Measurements from ENCODE around the gene PARP8.

The PARP8 gene

GRCh38 chr5:50700706-50701105, 34.3 kb downstream of the PARP8 start:
- H3K4me3 ChIP-seq (ENCODE audit: severe bottlenecking), result no peak overlapping the region
- H3K27me3 ChIP-seq (ENCODE audit: insufficient read depth, poor library complexity, severe bottlenecking), result no peaks in the 10 kb centered on the region
- no peak for TF ChIP-seq CTCF (IDR thresholded peaks at IDR 0.05; ENCODE audit: poor library complexity, severe bottlenecking)
- H3K36me3 ChIP-seq (ENCODE audit: low read depth), result no peaks in the 10 kb centered on the region
- no peaks in the 10 kb centered on the region for H3K4me1 ChIP-seq (ENCODE audit: insufficient read depth, poor library complexity, severe bottlenecking)
- no peak overlapping the region for H3K27ac ChIP-seq (ENCODE audit: poor library complexity, severe bottlenecking)
- H3K9me3 ChIP-seq (ENCODE audit: severe bottlenecking), result no peaks in the 10 kb centered on the region
- DNase-seq (ENCODE audit: low spot score), result no peak
- ATAC-seq (ENCODE audit: low read depth), result no peak

- Histone ChIP-seq H3K36me3 (ENCODE audit: low read depth) (no peaks in the 10 kb centered on the region), H3K9me3 (ENCODE audit: severe bottlenecking) (no peaks in the 10 kb centered on the region), H3K4me3 (ENCODE audit: severe bottlenecking) (no peak overlapping the region), H3K4me1 (ENCODE audit: insufficient read depth, poor library complexity, severe bottlenecking) (no peaks in the 10 kb centered on the region), H3K27me3 (ENCODE audit: insufficient read depth, poor library complexity, severe bottlenecking) (no peaks in the 10 kb centered on the region), H3K27ac (ENCODE audit: poor library complexity, severe bottlenecking) (no peak overlapping the region)
- DNase-seq (ENCODE audit: low spot score) (no peak), ATAC-seq (ENCODE audit: low read depth) (no peak)
- TF ChIP-seq CTCF (IDR thresholded peaks at IDR 0.05; ENCODE audit: poor library complexity, severe bottlenecking), result no peak
These were observed 36.4 kb downstream of the PARP8 start for GRCh38 chr5:50702615-50703366.

- H3K4me1 ChIP-seq (ENCODE audit: insufficient read depth, poor library complexity, severe bottlenecking), result no peaks in the 10 kb centered on the region
- no peaks in the 10 kb centered on the region for H3K9me3 ChIP-seq (ENCODE audit: severe bottlenecking)
- no peak overlapping the region for H3K27ac ChIP-seq (ENCODE audit: poor library complexity, severe bottlenecking)
- no peak overlapping the region for H3K4me3 ChIP-seq (ENCODE audit: severe bottlenecking)
- H3K36me3 ChIP-seq (ENCODE audit: low read depth), result no peaks in the 10 kb centered on the region
- H3K27me3 ChIP-seq (ENCODE audit: insufficient read depth, poor library complexity, severe bottlenecking), result no peaks in the 10 kb centered on the region
- ATAC-seq (ENCODE audit: low read depth) (no peak), DNase-seq (ENCODE audit: low spot score) (no peak)
- TF ChIP-seq CTCF (IDR thresholded peaks at IDR 0.05; ENCODE audit: poor library complexity, severe bottlenecking), result no peak
These were observed 36.9 kb downstream of the PARP8 start for GRCh38 chr5:50703367-50703666.

GRCh38 chr5:50704730-50705129, 38.3 kb downstream of the PARP8 start:
- DNase-seq (ENCODE audit: low spot score) (no peak), ATAC-seq (ENCODE audit: low read depth) (no peak)
- Histone ChIP-seq H3K4me1 (ENCODE audit: insufficient read depth, poor library complexity, severe bottlenecking) (peaks cover 6% of the 10 kb centered on the region), H3K27ac (ENCODE audit: poor library complexity, severe bottlenecking) (no peak overlapping the region), H3K36me3 (ENCODE audit: low read depth) (no peaks in the 10 kb centered on the region), H3K27me3 (ENCODE audit: insufficient read depth, poor library complexity, severe bottlenecking) (no peaks in the 10 kb centered on the region), H3K4me3 (ENCODE audit: severe bottlenecking) (no peak overlapping the region), H3K9me3 (ENCODE audit: severe bottlenecking) (no peaks in the 10 kb centered on the region)
- TF ChIP-seq CTCF (IDR thresholded peaks at IDR 0.05; ENCODE audit: poor library complexity, severe bottlenecking), result no peak

GRCh38 chr5:50709471-50709870, 43.0 kb downstream of the PARP8 start:
- no peak for DNase-seq (ENCODE audit: low spot score)
- H3K4me3 ChIP-seq (ENCODE audit: severe bottlenecking), result no peak overlapping the region
- H3K27ac ChIP-seq (ENCODE audit: poor library complexity, severe bottlenecking), result no peak overlapping the region
- no peaks in the 10 kb centered on the region for H3K36me3 ChIP-seq (ENCODE audit: low read depth)
- H3K27me3 ChIP-seq (ENCODE audit: insufficient read depth, poor library complexity, severe bottlenecking), result no peaks in the 10 kb centered on the region
- TF ChIP-seq CTCF (IDR thresholded peaks at IDR 0.05; ENCODE audit: poor library complexity, severe bottlenecking), result no peak
- H3K4me1 ChIP-seq (ENCODE audit: insufficient read depth, poor library complexity, severe bottlenecking), result peaks cover 17% of the 10 kb centered on the region
- peak; percentile 78 for ATAC-seq (ENCODE audit: low read depth)
- no peaks in the 10 kb centered on the region for H3K9me3 ChIP-seq (ENCODE audit: severe bottlenecking)
